Activated CD4-positive, alpha-beta T cell treated with anti-CD3 and anti-CD28 coated beads, Interleukin-10, Interleukin-2, amounts not matched to agents 100 ng/mL and 50 ng/mL, durations not matched to agents 16 hours and 8 hours (primary cell): ENCODE measurements around the gene GLUL.
"Not testable (repeated sequence)": the region's sequence is repeated elsewhere in the genome, so short reads cannot be mapped to it uniquely, and the experiment has no call there.

Experiments
- DNase-seq: peaks from one replicate; pipeline ENCODE4 v3.0.0-alpha.2; 2020

Gene GLUL

GRCh38 chr1:182359645-182360044 is 31.9 kb downstream of the GLUL start:
- DNase-seq: no peak

DNA sequence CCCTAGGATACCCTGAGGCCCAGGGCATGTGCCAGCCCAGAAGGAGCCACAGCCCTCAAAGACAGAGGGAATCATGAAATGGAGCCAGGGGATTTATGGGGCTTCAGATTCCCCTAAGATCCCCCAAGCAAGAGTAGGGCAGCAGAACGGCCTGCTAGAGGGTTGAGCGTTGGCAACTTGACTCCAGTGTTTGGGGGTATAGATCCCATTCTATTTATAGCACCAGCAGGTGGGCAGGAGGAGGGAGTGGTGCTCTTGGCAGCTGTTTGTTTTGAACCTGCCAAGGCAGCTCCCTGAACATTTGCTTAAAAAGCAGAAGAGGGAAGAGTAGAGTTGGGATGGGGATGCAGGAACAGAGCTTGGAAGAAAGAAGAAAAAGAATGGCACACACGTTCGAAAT is 33.7 kb downstream of the GLUL start:
- no peak for DNase-seq

GRCh38 chr1:182357171-182357570 is 34.4 kb downstream of the GLUL start:
- DNase-seq: no peak

GRCh38 chr1:182355723-182356098 is 35.9 kb downstream of the GLUL start:
- DNase-seq: no peak

- no peak for DNase-seq
These were observed 39.7 kb downstream of the GLUL start for GRCh38 chr1:182351790-182352364.

DNA sequence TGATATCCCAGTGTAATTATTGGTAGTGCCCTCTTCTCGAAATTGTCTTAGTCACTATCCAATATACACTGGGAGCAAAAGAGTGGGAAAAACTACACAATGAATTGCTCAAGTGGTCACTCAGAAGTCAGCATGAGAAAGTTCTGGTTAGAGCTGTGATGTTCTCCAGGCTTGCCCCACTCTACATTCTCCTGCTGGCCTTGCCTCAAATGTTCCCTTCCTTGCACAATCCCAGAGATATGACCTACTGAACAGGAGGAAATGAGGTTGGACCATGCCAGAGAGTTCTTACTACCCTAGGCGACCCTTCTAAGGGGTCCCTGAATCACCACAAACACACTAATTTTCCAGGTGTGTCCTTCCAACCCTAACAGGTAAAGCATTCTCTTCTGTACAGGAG is 40.8 kb downstream of the GLUL start:
- no peak for DNase-seq

DNA sequence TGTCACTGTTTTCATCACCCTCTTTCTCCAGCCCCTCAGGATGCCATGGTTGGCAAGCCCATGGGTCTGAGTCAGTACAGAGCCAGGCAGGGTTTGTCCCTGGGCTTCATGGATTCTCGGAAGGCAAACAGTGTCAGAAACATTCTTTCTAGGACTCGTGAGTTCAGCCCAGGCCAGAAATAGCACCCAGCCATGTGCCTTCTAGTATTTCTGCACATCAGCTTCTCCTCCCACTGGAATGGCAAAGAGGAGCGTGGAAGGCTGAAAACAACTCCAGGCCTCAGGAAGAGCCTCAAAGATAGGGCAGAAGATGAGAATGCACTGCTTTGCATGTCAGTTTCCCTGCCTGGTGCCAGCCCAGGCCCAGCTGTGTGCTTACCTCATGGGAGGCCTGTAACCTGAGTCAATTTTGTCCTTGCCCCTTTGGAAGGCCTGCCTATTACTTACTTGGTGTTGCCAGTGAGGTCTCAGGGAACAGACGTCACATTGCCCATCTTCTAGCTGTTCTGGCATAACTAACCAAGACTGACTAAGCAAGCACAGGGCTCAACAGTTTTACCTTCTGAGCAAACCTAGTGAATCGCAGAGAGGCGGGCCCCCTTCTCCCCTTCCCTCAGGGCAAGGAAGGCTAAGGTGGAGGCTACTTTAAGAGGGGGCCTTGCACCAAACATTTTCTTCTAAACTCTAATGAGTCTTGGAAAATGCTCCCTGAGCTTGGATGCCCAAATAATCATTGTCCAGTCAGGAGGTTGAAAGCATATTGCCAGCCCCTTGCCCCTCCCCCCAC is 42.4 kb downstream of the GLUL start:
- DNase-seq: no peak

GRCh38 chr1:182347019-182347418 is 44.6 kb downstream of the GLUL start:
- DNase-seq: no peak

GRCh38 chr1:182340233-182341058 is 51.1 kb downstream of the GLUL start:
- no peak for DNase-seq

- DNase-seq: no peak
These were observed 51.9 kb downstream of the GLUL start for GRCh38 chr1:182339684-182340083.

DNA sequence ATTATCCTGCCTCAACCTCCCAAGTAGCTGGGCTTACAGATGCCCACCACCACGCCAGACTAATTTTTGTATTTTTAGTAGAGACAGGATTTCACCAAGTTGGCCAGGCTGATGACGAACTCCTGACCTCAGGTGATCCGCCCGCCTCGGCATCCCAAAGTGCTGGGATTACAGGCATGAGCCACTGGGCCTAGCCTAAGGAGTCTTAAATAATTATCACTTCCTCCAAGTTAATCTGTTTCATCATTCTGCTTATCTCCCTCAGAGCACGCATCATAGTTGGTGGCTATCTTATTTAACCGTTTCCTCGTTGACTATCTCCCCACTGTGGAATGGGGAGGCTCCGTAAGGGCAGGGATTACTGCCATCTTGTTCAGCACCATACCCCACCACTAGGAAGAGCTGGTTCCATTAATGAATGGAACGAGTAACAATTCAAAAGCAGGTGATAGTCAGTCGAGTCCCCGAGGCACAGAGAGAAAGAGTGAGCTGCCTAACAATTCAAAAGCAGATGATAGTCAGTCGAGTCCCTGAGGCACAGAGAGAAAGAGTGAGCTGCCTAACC is 52.7 kb downstream of the GLUL start:
- DNase-seq: no peak

GRCh38 chr1:182337736-182338571 is 53.6 kb downstream of the GLUL start:
- DNase-seq: no peak

DNA sequence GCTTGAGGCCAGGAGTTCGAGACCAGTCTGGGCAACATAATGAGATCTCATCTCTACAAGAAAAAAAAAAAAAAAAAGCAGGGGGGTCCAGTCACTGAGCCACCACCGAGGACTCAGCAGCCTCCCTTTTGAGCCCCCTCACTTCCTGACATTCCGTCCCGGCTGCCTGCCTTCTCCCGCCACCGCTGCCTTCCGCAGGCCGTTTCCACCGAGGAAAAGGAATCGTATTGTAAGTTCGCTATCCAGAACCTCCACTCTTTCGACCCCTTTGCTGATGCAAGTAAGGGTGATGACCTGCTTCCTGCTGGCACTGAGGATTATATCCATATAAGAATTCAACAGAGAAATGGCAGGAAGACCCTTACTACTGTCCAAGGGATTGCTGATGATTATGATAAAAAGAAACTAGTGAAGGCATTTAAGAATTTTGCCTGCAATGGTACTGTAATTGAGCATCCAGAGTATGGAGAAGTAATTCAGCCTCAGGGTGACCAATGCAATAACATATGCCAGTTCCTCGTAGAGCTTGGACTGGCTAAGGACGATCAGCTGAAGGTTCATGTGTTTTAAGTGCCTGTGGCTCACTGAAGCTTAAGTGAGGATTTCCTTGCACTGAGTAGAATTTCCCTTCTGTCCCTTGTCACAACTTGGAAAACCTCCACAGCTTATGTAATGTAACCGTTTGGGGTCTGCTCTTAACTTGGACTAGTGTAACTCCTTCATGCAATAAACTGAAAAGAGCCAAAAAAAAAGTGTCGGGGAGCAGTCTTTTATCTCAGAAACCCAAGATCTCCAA is 55.6 kb downstream of the GLUL start:
- no peak for DNase-seq

DNA sequence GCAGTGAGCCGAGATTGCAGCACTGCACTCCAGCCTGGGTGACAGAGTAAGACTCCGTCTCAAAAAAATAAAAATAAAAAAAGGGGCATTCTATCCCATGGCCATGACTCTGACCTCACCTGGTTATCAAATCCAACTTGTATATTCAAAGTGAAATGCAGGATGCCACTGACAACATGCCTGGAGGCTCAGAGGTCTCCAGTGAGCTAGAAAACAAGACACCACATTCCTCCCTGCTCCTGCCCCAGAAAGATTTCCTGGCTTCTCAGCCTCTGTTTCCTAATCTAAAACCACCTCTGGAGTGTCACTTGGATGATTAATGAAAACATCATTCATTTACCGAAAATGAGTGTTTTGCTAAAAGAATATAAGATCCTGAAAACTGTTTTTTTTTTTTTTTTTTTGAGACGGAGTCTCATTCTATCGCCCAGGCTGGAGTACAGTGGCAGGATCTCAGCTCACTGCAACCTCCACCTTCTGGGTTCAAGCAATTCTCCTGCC is 58.5 kb downstream of the GLUL start:
- not testable (repeated sequence) for DNase-seq

DNA sequence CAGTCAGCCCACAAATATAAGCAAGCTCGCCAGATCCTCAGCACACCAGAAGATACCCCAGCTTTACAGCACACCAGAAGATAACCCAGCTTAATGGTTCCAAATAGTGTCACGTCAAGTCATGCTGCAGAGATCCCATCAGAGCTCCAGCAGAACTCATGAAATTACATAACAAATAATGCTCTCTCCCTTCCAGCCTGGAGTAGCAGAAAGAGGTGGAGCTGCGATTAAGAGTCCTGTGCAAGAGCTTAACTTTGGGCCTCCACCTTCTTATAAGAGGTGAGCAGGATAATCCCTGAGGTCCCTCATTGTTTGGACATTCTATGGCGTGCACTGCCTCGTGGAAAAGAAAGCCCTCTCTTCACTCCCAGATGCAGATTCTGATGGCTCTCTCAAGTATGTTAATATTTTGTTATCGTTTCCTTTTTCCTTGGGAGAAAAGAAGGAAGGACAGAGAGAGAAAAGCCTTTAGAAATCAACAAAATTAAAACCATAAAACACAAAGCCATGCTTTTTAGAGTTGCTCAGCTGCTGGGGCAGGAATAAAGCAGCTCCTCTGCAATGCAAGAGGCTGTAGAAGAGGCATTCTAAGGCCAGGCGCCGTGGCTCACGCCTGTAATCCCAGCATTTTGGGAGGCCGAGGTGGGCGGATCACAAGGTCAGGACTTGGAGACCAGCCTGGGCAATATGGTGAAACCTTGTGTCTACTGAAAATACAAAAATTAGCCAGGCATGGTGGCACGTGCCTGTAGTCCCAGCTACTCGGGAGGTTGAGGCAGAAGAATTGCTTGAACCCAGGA is 59.1 kb downstream of the GLUL start:
- no peak for DNase-seq
